CD4-positive, alpha-beta T cell (primary cell): Measurements from ENCODE around the gene WBP2NL. TPM values are rescaled to one million over a fixed set of nuclear protein-coding genes. Genes with fewer than 3 reads are reported as not detected.
A peak's percentile ranks its signal among the peaks of the same experiment; 100 is the strongest.

Source experiments
- ATAC-seq: fragments of 200-7000 bp; cut with Tn5 transposase; one replicate; pipeline ENCODE4 v1.10.0; 2022; ENCODE audit warnings: mild to moderate bottlenecking; ENCODE audit not compliant: poor library complexity
- CTCF ChIA-PET: fragments of 350-600 bp; sonication (Branson Sonifier 250); formaldehyde crosslinking; loops from one replicate; lab custom pipeline; 2021; ENCODE audit warnings: antibody characterized with exemption, inconsistent platforms; lab: Charles Lee
- POLR2A ChIA-PET: fragments of 350-600 bp; sonication (Branson Sonifier 250); formaldehyde crosslinking; loops from one replicate; lab custom pipeline; 2021; ENCODE audit warnings: antibody characterized with exemption, inconsistent platforms; lab: Charles Lee
- DNase-seq, 14 experiments: peaks; one replicate each; pipeline ENCODE4 v3.0.0-alpha.2; 2013 to 2020; ENCODE audit warnings: mixed read lengths in 2 of 14
- H3K27ac ChIP-seq, 2 donors: one replicate each; pipeline versions ENCODE4 v1.5.1 to v1.7.0; 2013; ENCODE audit warnings: low read length in 2 of 2, low read depth in 1 of 2, mild to moderate bottlenecking in 1 of 2
- H3K27me3 ChIP-seq, 2 experiments: 1 replicate in 1 of 2; 2 replicates in 1 of 2; pipeline versions ENCODE4 v1.6.1 to v1.7.0; 2013; ENCODE audit warnings: low read length in 2 of 2, control low read depth in 1 of 2, mild to moderate bottlenecking in 1 of 2, moderate library complexity in 1 of 2; ENCODE audit not compliant: insufficient read depth in 2 of 2, control insufficient read depth in 1 of 2
- H3K36me3 ChIP-seq: one replicate; pipeline ENCODE4 v1.6.1; 2013; ENCODE audit warnings: low read length, control low read depth; ENCODE audit not compliant: insufficient read depth
- H3K4me1 ChIP-seq: one replicate; pipeline ENCODE4 v1.6.1; 2013; ENCODE audit warnings: low read length, control low read depth; ENCODE audit not compliant: insufficient read depth
- H3K4me3 ChIP-seq: one replicate; pipeline ENCODE4 v1.5.1; 2013; ENCODE audit warnings: mild to moderate bottlenecking, low read length, moderate library complexity
- H3K9me3 ChIP-seq, 2 experiments: 1 replicate in 1 of 2; 2 replicates in 1 of 2; pipeline versions ENCODE4 v1.6.1 to v1.7.0; 2013; ENCODE audit warnings: low read length in 2 of 2, mild to moderate bottlenecking in 2 of 2, control low read depth in 1 of 2, moderate library complexity in 1 of 2; ENCODE audit not compliant: control insufficient read depth in 1 of 2, insufficient read depth in 1 of 2
- H3K27ac Mint-ChIP-seq: one replicate; pipeline ENCODE4 v1.8.0; 2020; ENCODE audit warnings: mixed read lengths
- H3K27me3 Mint-ChIP-seq: one replicate; pipeline ENCODE4 v1.8.0; 2021; ENCODE audit warnings: mixed read lengths
- H3K36me3 Mint-ChIP-seq: one replicate; pipeline ENCODE4 v1.8.0; 2021; ENCODE audit warnings: low read depth, mixed read lengths
- H3K4me1 Mint-ChIP-seq: one replicate; pipeline ENCODE4 v1.8.0; 2021; ENCODE audit warnings: low read depth, mixed read lengths
- H3K4me3 Mint-ChIP-seq: one replicate; pipeline ENCODE4 v1.8.0; 2020; ENCODE audit warnings: mild to moderate bottlenecking, mixed read lengths
- H3K9me3 Mint-ChIP-seq: one replicate; pipeline ENCODE4 v1.8.0; 2020; ENCODE audit warnings: mixed read lengths
- CTCF ChIP-seq: fragments of 200-600 bp; IDR thresholded peaks from one replicate; pipeline ENCODE4 v1.8.0; 2022; ENCODE audit warnings: antibody characterized with exemption, mild to moderate bottlenecking
- intact Hi-C, 2 experiments: fragments of 100-400 bp; cut with DNase I in 1 of 2; cut with micrococcal nuclease in 1 of 2; formaldehyde crosslinking; loops; one replicate each; pipeline versions ENCODE4 v1.15.1 to v1.9.0; 2023 to 2025; cut with DNase I, micrococcal nuclease
- total RNA-seq, 174 experiments: library from RNA in 2 of 174; stranded (reverse) in 2 of 174; gene quantifications; one replicate each; pipeline ENCODE4 v1.2.3 and lab custom pipeline; 2021 to 2026

WBP2NL gene
- total RNA-seq, 2 experiments from 2014 or later = 0.38 to 1.7 TPM

GRCh38 chr22:42076764-42077485 lies 78.3 kb downstream of the WBP2NL start:
- CTCF ChIA-PET = interaction anchor here (3.1 kb wide), 1 partner anchor 13 kb away, joined by 11 read pairs; the partner anchor contains the start of gene NDUFA6
- ATAC-seq = no peak
- intact Hi-C loops = loop anchor here (5.0 to 10.0 kb wide), 3 partner anchors 365 to 538 kb away; partner anchors contain the start of gene POLDIP3 (in 1 of the 2)

GRCh38 chr22:42077486-42078125 lies 79.0 kb downstream of the WBP2NL start:
- H3K27ac Mint-ChIP-seq = peak overlapping the region; percentile 97
- Histone ChIP-seq H3K4me1 (peaks cover 63% of the 10 kb centered on the region), H3K4me3 (no peak overlapping the region), H3K27me3 (no peaks in the 10 kb centered on the region), H3K27ac (no peak overlapping the region), H3K9me3 (no peaks in the 10 kb centered on the region), H3K36me3 (peaks cover 9% of the 10 kb centered on the region)
- ATAC-seq (no peak), DNase-seq (no peak)
- ChIA-PET CTCF (interaction anchor here (3.1 kb wide), 1 partner anchor 13 kb away, joined by 11 read pairs; the partner anchor contains the start of gene NDUFA6), POLR2A (interaction anchor here (1.4 to 4.5 kb wide), 3 partner anchors 8 to 277 kb away, joined by 4 to 161 read pairs (median 43); partner anchors contain the start of genes CCDC134, NAGA and NDUFA6)
- H3K4me1 Mint-ChIP-seq = peaks cover 60% of the 10 kb centered on the region
- intact Hi-C loops = loop anchor here (5.0 to 10.0 kb wide), 3 partner anchors 365 to 537 kb away; partner anchors contain the start of gene POLDIP3 (in 1 of the 2)
- H3K4me3 Mint-ChIP-seq = peak overlapping the region; percentile 20
- H3K36me3 Mint-ChIP-seq = peaks cover 19% of the 10 kb centered on the region
- H3K27me3 Mint-ChIP-seq = no peaks in the 10 kb centered on the region
- no peak for TF ChIP-seq CTCF
- no peaks in the 10 kb centered on the region for H3K9me3 Mint-ChIP-seq

More at GRCh38 chr22:42076764-42077485, 78.3 kb downstream of the WBP2NL start:
- H3K4me1 Mint-ChIP-seq = peaks cover 57% of the 10 kb centered on the region
- POLR2A ChIA-PET = no interaction called here
- no peaks in the 10 kb centered on the region for H3K27me3 Mint-ChIP-seq
- no peak overlapping the region for H3K27ac Mint-ChIP-seq
- Histone ChIP-seq H3K4me1 (peaks cover 62% of the 10 kb centered on the region), H3K27me3 (no peaks in the 10 kb centered on the region), H3K9me3 (no peaks in the 10 kb centered on the region), H3K4me3 (no peak overlapping the region), H3K27ac (no peak overlapping the region), H3K36me3 (peaks cover 3% of the 10 kb centered on the region)
- peak overlapping the region; percentile 25 for H3K4me3 Mint-ChIP-seq
- DNase-seq = no peak
- no peaks in the 10 kb centered on the region for H3K9me3 Mint-ChIP-seq
- H3K36me3 Mint-ChIP-seq = peaks cover 14% of the 10 kb centered on the region
- no peak for TF ChIP-seq CTCF

Other genes starting within 250 kb of the WBP2NL start
- 10 to 100 TPM; 14.1 to 16.2 TPM for gene CCDC134, start 198.1 kb upstream of the WBP2NL start, total RNA-seq
- gene SREBF2, start 165.7 kb upstream of the WBP2NL start, total RNA-seq = 10 to 100 TPM; 67.2 to 69.9 TPM
- gene SHISA8, start 83.7 kb upstream of the WBP2NL start, total RNA-seq = under 1 TPM; 0.56 to 0.60 TPM
- gene TNFRSF13C, start 72.0 kb upstream of the WBP2NL start, total RNA-seq = 10 to 100 TPM; 12.2 to 12.9 TPM
- gene CENPM, start 51.6 kb upstream of the WBP2NL start, total RNA-seq = 1 to 10 TPM; 7.6 to 8.4 TPM
- under 1 TPM; 0.20 to 0.22 TPM for gene SEPTIN3, start 29.3 kb upstream of the WBP2NL start, total RNA-seq
- 1 to 10 TPM; 2.6 to 3.2 TPM for gene NAGA, start 72.0 kb downstream of the WBP2NL start, total RNA-seq
- under 1 TPM; 0.27 to 0.42 TPM for gene PHETA2, start 75.5 kb downstream of the WBP2NL start, total RNA-seq
- 10 to 100 TPM; 84.7 to 86.4 TPM for gene SMDT1, start 80.9 kb downstream of the WBP2NL start, total RNA-seq
- 10 to 100 TPM; 52.8 to 59.8 TPM for gene NDUFA6, start 92.0 kb downstream of the WBP2NL start, total RNA-seq
- 1 to 10 TPM; 7.4 to 7.5 TPM for gene CYP2D6, start 132.0 kb downstream of the WBP2NL start, total RNA-seq